ENCODE data around the gene KIAA0513.
"Not testable (repeated sequence)": the region's sequence is repeated elsewhere in the genome, so short reads cannot be mapped to it uniquely, and the experiment has no call there.

Gene KIAA0513

DNA sequence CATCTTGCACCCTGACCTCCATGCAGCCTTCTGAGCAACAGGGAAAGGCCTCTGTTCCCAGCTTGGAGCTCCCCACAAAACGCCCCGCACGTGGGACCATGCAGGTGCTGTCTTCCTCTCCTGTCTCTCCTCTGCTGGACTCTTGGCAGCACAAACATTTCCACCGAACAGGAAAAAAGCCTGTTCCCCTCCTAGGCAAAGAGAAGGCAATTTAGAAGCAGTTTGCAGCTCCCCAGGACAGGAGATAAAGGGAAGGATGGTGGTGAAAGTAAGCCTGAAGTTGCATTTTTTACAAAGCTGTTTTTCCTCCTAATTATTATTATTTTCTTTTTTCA, 92.4 kb downstream of the KIAA0513 start:
- no peak for DNase-seq

DNA sequence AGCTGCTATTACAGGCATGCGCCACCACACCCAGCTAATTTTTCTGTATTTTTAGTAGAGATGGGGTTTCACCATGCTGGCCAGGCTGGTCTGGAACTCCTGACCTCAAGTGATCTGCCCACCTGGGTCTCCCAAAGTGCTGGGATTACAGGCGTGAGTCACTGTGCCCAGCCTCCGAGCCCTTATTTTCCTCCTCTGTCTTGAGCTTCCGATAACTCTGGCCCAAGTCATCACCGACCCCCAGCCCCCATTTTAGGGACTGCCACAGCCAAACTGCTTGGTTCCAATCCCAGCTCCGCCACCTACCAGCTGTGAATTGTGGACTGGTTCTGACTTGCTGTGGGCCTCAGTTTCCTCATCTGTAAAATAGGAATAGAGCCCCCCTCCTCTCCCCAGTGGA, 95.8 kb downstream of the KIAA0513 start:
- DNase-seq = not testable (repeated sequence)

DNA sequence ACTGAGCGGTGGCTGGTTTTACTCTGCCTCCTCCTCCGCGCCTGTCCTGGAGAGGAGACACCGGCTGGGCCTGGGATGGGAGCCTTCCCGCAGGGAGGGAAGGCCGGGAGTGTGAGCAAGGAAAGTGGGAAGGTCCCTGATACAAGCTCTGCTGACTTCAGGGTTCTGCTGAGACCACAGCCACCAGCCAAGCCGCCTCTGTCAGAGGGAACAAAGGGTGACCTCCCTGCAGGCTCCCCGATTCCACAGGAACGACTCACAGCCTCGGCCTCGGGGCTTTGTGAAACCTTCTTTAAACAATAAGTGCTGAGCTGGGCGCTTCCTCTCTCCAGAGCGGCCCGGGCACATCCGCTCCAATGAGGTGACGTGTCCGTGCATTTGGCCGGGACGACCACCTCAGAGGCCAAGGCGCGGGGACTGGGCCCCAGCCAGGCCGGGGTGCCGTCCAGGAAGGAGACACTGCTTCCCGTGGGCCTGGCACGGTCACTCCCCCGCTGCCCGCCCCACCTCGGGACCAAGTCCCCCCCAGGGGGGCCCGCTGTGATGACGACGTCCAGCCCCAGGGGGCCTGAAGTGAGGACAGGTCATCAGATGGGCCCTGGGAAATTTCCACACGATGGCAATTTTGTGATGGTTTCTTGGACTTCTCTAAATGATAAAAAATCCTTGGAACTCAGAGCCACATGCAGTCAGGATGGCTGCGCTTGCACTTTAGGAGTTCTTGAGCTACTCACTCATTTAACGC, 96.5 kb downstream of the KIAA0513 start:
- DNase-seq = no peak

DNA sequence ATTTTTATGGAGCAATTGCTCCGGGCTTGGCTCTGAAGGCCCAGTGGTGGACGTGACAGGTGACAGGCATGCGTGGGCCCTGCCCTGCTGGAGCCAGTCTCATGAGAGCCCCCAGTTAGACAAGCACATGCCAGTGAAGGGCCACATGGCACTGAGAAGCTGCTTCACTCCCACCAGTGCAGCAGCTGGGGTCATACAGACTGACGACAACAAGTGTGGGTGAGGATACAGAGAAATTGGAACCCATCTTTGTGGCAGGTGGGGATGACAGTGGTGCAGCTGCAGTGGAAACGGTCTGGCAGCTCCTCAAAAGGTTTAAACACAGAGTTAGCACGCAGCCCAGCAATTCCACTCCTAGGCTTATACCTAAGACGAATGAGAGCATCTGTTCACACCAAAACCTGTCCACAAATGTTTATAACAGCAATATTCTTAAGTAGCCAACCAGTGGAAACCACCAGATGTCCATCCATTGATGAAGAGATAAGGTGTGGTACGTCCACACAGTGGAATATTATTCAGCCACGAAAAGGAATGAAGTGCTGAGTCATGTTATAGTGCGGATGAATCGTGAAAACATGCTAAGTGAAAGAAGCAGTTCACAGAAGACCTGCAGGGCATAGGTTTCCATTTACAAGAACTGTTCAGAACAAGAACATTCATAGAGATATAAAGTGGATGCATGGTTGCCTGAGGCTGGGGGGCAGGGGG, 97.2 kb downstream of the KIAA0513 start:
- DNase-seq = no peak

DNA sequence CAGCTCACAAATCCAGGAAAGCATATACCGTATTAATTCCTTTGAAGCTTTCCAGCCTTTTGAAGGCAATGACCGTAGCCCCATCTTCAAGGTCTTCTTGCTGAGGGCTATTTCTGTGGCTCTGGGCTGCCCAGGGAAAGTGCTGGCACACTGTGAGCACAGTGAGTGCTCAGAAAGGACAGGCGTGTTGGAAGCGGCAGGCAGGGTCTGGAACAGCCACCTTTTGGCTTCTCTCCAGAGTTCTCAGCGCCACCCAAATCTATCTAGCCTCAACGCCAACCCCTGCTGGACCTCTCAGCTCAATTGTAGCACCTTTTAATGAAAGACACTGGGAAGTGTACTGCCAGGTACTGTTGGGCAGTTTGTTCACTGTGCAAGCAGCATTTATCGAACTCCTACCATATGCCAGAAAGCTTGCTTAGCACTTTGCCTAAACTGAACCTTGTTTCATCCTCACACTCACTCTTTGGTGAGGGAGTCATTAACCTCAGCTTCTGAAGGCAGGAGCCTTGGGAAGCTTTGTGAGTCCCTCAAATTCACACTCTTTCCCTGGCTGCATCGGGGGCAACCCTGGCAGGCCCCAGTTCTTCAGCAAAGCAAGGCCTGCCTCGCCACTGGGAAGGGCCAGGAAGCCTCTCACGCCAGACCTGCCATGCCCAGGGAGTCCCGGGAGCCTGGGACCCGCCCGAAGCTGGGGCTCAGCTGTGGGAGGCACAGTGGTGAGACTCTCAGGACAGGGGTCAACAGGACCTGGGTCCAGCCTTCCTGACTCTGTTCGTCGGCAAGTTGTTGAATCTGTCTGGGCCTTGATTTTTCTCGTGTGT, 98.2 kb downstream of the KIAA0513 start:
- DNase-seq = no peak

DNA sequence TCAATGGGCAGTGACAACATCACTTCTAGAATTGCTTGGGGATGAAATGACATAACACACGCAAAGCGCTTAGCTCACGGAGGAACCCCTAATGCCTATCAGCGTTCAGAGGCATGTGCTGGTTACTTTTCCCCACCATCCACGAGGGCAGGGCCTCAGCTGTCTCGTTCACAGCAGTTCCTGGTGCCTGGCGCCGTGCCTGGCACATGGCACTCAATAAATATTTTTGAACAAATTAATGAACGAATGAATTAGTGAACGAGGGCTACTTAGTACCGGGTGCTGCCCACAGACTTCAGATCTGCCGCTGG, 98.8 kb downstream of the KIAA0513 start:
- DNase-seq = no peak

DNA sequence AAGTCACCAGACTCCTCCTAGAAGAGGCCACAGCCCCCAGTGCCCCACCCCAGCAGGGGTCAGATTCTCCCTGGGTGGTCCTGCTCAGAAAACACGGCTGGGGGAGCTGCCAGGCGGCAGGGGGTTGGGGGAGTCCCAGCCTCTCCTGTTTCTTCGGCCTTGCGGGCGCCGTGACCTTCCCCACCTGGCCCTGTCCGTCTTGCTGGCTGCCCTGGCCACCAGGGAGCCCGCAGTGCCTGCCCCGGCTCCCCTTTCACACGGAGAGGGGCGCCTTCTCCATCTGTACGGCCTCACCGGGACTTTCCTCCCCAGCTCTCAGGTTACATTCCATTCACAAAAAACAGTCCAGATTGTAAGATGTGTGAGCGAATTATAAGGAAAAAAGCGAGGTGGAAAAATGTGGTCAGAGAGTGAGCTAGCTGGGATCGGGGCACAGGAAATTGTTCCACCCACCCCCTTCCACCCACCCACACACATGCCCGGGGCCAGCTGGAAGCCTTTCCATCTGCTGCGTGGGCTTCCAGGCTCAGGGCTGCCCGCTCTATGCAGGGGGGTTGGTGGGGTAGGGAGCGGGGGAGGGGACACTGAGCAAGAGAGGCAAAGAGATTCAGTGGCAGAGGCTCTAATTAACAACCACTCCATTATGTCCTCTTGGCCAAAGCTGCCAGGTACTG, 99.2 kb downstream of the KIAA0513 start:
- DNase-seq = peak; percentile 62 to 81

DNA sequence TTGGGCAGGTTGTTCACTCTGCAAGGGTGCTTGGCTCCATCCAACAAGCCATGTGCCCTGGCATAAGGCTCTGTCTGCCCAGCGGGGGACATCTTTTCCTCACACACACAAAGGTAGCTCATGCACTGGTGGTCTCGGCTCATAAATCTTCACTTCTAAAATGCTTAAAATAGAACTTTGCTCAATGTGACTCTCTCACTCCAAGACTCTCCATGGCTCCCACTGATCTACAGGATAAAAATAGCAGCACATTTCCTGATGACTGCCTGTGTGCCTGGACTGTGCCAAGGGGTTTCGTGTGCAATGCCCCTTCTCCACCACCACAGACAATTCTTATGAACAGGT, 99.8 kb downstream of the KIAA0513 start:
- no peak for DNase-seq

DNA sequence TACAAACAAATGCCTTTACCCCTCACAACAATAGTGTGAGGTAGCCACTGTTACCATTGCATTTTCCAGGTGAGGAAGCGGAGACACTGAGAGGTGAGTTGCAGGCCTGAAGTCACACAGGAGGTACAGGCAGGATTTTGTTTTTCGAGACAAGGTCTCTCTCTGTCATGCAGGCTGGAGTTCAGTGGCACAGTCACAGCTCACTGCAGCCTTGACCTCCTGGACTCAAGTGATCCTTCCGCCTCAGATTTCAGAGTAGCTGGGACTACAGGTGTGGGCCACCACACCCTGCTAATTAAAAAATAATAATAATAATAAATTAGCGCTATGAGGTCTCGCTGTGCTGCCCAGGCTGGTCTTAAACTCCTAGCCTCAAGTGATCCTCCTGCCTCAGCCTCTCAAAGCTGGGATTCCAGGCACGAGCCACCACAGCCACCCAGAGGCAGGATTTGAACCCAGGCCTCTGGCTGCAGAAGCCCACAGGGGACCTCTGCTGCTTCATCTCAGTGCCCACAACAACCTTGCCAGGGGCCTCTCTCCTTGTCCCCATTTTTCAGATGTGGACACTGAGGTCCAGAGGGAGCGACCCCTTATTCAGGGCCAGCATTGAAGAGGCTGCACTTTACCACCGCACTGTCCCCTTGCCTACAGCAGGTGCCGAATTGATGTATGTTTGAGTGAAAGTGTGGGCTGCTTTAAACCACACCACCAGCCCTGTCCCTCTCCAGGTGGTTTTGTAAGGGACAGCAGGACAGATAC, 100.7 kb downstream of the KIAA0513 start:
- DNase-seq = no peak

DNA sequence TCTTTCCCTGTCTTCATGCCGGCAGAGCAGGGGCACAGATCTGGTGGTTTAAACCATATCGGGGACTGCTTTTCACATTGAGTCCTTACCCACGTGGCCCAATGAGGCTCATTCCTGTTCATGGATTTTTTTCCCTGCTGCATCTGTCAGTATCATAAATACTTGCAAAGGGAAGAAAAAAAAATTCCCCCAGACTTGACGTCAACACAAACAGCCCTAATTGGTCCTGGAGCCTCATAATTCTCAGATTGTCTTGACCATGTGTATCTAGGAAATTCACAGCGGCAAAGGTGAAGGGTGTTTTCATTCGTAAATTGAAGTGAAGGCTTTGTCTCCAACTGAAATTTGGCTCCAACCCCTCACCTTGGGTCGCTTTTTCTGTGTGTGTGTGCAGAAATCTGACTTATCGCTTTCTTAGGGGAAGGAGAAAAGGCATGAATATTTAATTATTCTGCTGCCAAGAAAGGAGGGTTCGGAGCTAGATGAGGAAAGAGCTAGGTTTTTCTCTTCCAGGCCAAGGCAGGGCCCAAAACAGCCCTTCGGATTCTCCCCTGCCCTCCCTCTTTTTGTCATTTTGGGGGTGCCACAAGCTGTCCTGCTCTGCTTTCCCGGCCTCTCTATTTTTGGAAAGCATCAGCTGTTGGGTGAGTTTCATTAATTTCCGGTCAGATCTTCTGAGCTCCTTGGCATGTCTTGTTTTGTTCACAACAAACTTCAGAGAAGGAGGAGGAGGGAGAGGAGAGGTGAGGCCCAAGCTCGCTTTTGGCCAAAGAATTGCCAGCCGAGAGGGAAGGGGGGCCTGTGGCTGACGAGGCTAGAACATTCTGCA, 102.5 kb downstream of the KIAA0513 start:
- no peak for DNase-seq

DNA sequence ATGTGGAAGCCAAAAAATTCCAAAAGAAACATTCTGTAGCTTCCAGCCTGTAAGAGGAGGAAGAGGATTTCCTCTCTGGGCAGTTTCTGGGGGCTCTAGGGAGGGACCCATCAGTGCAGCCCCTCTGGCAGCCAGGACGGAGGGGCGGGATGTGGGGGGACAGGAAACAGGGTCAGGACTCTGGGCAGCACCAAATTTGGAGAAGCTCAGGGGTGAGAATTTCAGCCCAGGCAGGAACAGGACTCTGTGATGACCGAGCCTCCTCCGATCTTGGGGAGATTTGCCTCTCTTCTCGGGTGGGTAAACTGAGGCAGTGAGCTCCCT, 103.1 kb downstream of the KIAA0513 start:
- no peak for DNase-seq

DNA sequence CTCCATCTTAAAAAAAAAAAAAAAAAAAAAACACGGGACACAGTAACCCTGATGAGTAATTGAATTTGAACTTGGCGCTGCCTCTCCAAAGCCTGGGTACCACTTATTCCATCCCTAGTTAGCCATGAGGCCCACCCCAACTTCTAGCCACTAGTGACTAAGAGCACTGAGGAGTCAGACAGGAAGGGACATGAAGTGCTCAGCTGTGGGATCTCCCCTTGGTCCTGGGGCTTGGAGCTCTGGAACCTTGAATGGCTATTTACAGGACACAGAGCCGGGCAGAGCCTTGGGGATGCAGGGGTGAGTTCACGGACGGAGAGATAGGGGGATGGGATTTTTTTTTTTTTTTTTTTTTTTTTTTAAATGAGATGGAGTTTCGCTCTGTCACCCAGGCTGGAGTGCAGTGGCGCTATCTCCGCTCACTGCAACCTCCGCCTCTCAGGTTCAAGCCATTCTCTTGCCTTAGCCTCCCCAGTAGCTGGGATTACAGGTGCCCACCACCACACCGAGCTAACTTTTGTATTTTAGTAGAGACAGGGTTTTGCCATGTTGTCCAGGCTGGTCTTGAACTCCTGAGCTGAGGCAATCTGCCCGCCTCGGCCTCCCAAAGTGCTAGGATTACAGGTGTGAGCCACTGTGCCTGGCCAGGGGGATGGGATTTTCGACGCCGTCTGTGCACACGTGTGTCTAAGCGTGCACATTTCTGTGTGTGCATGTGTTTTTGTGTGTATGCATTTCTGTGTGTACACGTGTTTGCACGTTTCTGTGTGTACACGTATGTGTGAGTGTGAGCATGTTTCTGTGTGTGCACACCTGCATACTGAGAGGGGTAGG, 105.1 kb downstream of the KIAA0513 start:
- no peak for DNase-seq

DNA sequence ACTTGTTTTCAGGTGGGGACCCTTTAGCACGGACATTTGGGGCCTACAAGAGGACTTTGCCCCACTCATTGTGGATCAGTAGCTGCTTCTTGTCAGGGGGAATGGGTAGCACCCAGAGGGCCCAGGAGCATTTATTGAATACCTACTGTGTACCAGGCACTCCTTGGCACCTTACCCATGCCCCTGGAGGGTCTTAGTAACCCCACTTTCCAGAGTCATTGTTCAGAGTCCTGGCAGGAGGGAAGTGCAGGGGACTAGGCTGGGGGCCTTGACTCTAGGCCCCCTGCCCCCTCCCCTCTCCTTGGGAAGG, 105.7 kb downstream of the KIAA0513 start:
- DNase-seq = no peak

DNA sequence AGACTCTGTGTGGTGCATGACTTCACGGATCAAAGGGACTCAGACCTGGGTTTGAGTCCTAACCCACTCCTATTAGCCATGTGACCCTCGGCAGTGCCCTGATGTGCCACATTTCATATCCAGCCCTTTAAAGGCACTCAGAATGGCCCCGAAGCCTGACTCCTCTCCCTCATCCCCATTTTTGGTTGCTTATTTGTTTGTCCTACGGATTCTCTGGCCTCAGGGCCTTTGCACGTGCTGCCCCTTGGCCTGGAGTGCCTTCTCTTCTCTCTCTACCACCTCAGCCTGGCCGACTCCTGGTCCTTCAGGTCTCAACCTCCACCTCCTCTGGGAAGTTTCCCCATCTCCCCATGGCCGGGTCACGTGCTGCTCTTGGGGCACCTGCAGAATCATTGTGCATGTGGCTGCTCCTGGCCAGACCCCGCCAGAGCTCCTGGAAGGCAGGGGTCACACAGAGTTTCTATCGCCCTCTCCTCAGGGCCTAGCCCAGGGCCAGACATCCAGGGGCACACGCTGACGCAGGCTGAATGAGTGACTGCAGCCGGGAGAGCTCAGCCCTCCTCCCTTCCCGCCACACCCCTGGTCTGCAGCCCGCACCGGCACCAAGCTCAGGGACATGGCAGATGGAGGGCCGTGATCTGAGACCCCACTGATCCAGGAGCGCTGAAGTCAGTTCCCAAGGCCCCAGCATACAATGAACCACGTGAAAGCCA, 106.6 kb downstream of the KIAA0513 start:
- no peak for DNase-seq

DNA sequence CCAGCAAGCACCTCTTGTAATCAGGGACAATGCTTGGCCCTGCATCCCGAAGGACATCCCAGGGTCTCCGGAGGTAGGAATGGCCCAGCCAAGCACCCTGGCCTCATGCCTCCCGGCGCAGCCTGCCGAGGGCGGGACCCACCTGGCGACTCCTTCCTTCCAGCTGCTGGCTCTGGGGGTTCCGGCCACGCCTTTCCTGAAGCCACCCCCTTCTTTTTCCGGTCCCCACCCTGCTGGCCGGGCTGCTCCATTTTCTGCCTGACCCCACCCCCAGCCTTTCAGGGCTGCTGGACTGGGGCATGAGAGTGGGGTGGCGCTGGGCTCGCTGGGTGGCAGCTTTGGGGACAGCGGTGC, 107.2 kb downstream of the KIAA0513 start:
- no peak for DNase-seq

DNA sequence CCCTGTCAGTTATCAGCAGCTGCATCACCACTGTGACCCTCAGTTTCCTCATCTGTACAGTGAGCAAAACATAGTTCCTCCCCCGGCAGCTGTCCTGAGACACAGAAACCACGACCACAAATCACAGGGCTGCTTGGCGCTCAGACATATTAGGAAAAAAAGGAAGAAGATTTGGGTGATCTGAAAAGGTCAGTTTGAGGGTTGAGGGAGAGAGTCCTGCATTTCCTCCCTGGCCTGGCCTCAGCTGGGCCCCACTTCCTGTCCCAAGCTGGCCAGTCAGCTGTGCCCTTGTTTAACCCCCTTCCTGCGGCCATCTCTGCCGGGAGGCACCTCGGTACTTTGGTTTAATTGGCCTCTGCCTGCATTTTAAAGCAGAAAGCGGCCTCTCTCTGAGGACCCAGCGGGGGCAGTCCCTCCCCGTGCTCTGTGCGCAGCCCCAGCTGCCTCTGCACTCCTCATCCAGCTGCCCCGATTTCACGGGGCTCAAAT, 108.7 kb downstream of the KIAA0513 start:
- no peak for DNase-seq

DNA sequence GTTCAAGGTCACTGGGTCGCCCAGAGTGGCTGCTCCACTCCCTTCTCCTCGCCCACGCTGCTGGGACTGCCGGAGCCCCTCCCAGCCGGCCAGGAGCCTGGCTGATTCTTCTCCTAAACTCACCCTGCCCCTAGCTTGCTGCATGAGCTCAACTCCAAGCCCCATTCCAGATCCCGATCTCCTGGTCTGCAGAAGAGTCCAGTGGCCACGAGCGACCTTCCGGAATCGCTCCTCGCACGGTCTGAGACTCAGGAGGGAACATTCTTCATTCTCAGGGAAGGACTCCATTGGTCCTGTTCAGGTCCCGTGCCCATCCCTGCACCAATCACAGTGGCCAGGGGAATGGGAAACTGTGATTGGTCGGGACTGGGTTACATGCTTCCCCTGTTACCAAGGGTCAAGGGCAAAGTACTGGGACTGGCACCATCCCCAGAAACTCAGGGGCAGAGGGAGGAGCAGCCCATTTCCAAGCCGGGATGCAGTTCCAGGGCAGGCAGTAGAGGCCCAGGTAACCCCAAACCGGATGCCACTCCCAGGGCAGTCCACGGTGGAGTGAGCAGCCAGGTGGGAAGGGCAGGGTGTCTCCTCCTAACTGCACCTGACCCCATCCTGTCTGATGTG, 109.2 kb downstream of the KIAA0513 start:
- DNase-seq = no peak

DNA sequence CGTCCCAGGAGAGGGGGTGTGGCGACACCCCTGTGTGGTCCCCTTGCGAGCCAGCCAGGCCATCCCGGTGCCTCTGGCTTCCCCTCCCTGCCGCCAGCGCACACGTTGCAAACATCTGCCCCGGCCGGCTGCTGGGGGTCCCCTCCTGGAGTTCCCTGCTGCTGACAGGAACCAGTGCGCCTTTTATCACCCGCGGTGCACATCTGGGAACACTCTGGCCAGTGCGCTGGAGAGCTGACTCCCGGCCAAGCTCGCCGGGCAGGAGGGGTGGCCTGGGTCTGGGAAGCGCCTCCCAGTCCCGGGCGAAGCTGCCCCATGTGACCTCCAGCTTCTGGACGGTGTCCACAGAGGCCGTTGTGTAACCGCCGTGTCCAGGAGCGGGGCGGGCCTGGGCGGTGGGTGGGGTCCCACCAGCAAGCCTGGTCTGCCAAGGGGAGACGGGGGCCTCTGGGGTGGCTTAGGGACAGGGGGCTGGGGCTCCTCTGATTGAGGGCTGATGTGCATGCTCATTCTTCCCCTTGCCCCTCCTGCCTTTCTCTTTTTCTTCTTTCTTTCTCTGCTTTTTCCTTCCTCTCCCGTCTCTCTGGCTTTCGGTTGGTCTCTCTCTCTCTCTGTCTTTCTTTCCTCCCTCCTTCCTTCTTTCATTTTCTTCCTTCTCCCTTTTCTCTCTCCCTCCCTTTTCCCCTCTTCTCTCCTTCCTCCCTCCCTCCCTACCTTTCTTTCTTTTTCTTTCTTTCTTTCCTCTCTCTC, 109.9 kb downstream of the KIAA0513 start:
- no peak for DNase-seq

DNA sequence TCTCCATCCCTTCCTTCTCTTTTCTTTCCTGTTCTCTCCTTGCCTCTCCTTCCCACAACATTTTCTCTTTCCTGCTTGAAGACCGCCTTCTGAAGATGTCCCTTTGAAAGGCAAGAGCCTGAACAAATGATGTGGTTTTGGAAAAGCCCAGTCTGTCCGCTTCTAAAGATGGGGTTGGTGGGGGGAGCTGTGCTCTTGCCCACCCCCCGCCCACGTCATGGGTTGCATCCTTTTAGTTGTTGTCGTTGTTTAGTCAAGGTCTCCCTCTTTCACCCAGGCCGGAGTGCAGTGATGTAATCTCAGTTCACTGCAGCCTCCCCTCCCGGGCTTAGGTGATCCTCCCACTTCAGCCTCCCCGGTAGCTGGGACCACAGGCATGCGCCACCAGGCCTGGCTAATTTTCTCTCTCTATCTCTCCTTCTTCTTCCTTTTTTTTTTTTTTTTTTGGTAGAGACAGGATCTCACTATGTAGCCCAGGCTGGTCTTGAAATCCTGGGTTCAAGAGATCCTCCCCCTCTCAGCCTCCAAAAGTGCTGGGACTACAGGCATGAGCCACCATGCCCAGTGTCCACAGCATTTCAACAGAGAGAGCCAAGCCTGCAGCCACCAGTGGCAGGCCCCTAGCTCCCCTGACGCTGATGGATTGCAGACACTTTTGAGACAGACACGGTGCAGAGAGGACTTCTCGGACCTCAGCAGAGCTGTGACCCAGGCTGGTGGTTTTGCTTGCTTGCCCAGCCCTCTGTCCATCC, 110.7 kb downstream of the KIAA0513 start:
- DNase-seq = no peak

Measured in stimulated activated CD4-positive, alpha-beta T cell treated with anti-CD3 and anti-CD28 coated beads, Interleukin-4, amount 100 ng/mL, for 4 hours (primary cell).